Erythroblast (primary cell): ENCODE data around the gene LIX1L.

Experiments used
- GATA1 ChIP-seq: IDR thresholded peaks from 2 replicates; pipeline ENCODE4 v1.6.1; 2011; ENCODE audit warnings: low read depth, mild to moderate bottlenecking, control low read depth, low read length, moderate library complexity
- POLR2A ChIP-seq: IDR thresholded peaks from 2 replicates; pipeline ENCODE4 v1.6.1; 2011; ENCODE audit warnings: mild to moderate bottlenecking, low read length

- TF ChIP-seq POLR2A (no peak), GATA1 (no peak)
These were observed 14.9 kb downstream of the LIX1L start for GRCh38 chr1:145942871-145943270.
